Left ventricle myocardium inferior (tissue), 1 donor: ENCODE results near the gene AEBP2. TPM values are rescaled to one million over a fixed set of nuclear protein-coding genes. Genes with fewer than 3 reads are reported as not detected.
"Not testable (repeated sequence)": the region's sequence is repeated elsewhere in the genome, so short reads cannot be mapped to it uniquely, and the experiment has no call there.

Experiments
- DNase-seq: peaks from one replicate; pipeline ENCODE4 v3.0.0-alpha.2; 2020
- H3K27ac ChIP-seq: fragments of 200-600 bp; replicated peaks from 2 replicates; pipeline ENCODE4 v1.8.0; 2021
- H3K27me3 ChIP-seq: fragments of 200-600 bp; 2 replicates; pipeline ENCODE4 v1.8.0; 2021; ENCODE audit warnings: low read depth
- H3K36me3 ChIP-seq: fragments of 200-600 bp; 2 replicates; pipeline ENCODE4 v1.8.0; 2021
- H3K4me1 ChIP-seq: fragments of 200-600 bp; 2 replicates; pipeline ENCODE4 v1.8.0; 2021
- H3K4me3 ChIP-seq: fragments of 200-600 bp; 2 replicates; pipeline ENCODE4 v1.8.0; 2021; ENCODE audit warnings: mild to moderate bottlenecking, moderate library complexity
- H3K9me3 ChIP-seq: fragments of 200-600 bp; replicated peaks from 2 replicates; pipeline ENCODE4 v1.8.0; 2021
- intact Hi-C: fragments of 100-400 bp; cut with micrococcal nuclease; formaldehyde crosslinking; loops from one replicate; pipeline ENCODE4 v1.11.0; 2022
- total RNA-seq: library from RNA; stranded (reverse); fragmentation: NEBNext Ultra II Directional; extraction: Animal tissue kit (Norgen Biotek cat#: 25700); gene quantifications from one replicate; pipeline ENCODE4 v1.2.1, GENCODE V29; 2021
- TF ChIP-seq, protein P1 (sequence below): fragments of 200-600 bp; IDR thresholded peaks from 2 replicates; pipeline ENCODE4 v1.8.0; 2021; ENCODE audit warnings: antibody characterized with exemption, mild to moderate bottlenecking, borderline replicate concordance
- donor health status: DM: no; HTN: yes; CAD: no; lungs with severe emphysema.

AEBP2 gene
- total RNA-seq, 1 donor from 2014 or later = 22.8 TPM

DNA sequence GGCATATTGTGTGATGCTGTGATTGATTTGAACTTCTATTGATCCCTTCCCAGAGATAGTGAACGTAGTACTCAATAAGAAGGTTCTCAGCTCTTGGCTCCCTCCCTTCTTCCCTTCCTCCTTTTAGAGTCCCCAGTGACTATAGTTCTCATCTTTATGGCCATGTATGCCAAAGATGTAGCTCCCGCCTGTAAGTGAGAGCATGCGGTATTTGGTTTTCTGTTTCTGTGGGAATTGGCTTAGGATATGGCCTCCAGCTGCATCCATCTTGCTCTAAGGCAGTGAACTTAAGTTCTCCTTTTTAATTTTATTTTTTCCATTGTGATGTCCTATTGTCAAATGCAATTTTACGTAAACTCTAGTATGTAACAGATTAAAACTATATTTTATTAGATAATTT lies 109.5 kb downstream of the AEBP2 start:
- no peaks in the 10 kb centered on the region for H3K9me3 ChIP-seq
- H3K27ac ChIP-seq = peak overlapping the region; percentile 72
- peaks cover 50% of the 10 kb centered on the region for H3K4me1 ChIP-seq
- H3K4me3 ChIP-seq = no peak overlapping the region
- no peak for DNase-seq
- no peaks in the 10 kb centered on the region for H3K36me3 ChIP-seq
- intact Hi-C loops = no loop called here
- TF ChIP-seq, protein P1, sequence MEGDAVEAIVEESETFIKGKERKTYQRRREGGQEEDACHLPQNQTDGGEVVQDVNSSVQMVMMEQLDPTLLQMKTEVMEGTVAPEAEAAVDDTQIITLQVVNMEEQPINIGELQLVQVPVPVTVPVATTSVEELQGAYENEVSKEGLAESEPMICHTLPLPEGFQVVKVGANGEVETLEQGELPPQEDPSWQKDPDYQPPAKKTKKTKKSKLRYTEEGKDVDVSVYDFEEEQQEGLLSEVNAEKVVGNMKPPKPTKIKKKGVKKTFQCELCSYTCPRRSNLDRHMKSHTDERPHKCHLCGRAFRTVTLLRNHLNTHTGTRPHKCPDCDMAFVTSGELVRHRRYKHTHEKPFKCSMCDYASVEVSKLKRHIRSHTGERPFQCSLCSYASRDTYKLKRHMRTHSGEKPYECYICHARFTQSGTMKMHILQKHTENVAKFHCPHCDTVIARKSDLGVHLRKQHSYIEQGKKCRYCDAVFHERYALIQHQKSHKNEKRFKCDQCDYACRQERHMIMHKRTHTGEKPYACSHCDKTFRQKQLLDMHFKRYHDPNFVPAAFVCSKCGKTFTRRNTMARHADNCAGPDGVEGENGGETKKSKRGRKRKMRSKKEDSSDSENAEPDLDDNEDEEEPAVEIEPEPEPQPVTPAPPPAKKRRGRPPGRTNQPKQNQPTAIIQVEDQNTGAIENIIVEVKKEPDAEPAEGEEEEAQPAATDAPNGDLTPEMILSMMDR = no peak
- H3K27me3 ChIP-seq = no peaks in the 10 kb centered on the region

DNA sequence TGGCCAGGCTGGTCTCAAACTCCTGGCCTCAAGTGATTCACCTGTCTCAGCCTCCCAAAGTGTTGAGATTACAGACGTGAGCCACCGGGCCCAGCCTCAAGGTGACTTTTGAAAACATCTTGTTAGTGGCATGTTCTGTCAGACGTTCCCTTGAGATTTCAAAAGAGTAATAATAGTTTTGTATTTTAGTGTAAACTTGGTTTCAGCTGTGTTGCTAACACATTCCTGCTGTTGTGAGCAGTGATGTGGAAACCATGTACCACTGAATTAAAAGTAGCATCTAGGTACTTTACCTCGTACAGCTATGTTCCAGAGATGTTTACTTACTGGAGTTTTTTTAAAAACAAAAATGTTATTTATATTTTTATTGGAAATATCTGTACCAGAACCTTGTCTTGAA lies 111.3 kb downstream of the AEBP2 start:
- H3K27ac ChIP-seq = no peak overlapping the region
- H3K4me1 ChIP-seq = peaks cover 50% of the 10 kb centered on the region
- H3K4me3 ChIP-seq = no peak overlapping the region
- intact Hi-C loops = no loop called here
- H3K27me3 ChIP-seq = no peaks in the 10 kb centered on the region
- H3K9me3 ChIP-seq = no peaks in the 10 kb centered on the region
- TF ChIP-seq, protein P1 = no peak
- no peaks in the 10 kb centered on the region for H3K36me3 ChIP-seq
- DNase-seq = no peak

- H3K36me3 ChIP-seq, intact Hi-C loops, H3K4me3 ChIP-seq, H3K27me3 ChIP-seq, H3K9me3 ChIP-seq, H3K27ac ChIP-seq, DNase-seq: not testable (repeated sequence)
- peaks cover 30% of the 10 kb centered on the region for H3K4me1 ChIP-seq
These were observed 113.3 kb downstream of the AEBP2 start for GRCh38 chr12:19552441-19553097.

GRCh38 chr12:19553175-19553574 lies 113.9 kb downstream of the AEBP2 start:
- H3K27ac ChIP-seq = no peak overlapping the region
- TF ChIP-seq, protein P1 = no peak
- H3K36me3 ChIP-seq = no peaks in the 10 kb centered on the region
- no peaks in the 10 kb centered on the region for H3K9me3 ChIP-seq
- no peak overlapping the region for H3K4me3 ChIP-seq
- H3K27me3 ChIP-seq = no peaks in the 10 kb centered on the region
- DNase-seq = no peak
- H3K4me1 ChIP-seq = peaks cover 24% of the 10 kb centered on the region
- intact Hi-C loops = no loop called here

- intact Hi-C loops = no loop called here
- no peak overlapping the region for H3K4me3 ChIP-seq
- peaks cover 7% of the 10 kb centered on the region for H3K9me3 ChIP-seq
- no peak overlapping the region for H3K27ac ChIP-seq
- no peaks in the 10 kb centered on the region for H3K4me1 ChIP-seq
- DNase-seq = no peak
- no peaks in the 10 kb centered on the region for H3K36me3 ChIP-seq
- TF ChIP-seq, protein P1 = no peak
- H3K27me3 ChIP-seq = no peaks in the 10 kb centered on the region
These were observed 122.2 kb downstream of the AEBP2 start for GRCh38 chr12:19561411-19561961.
